Heart left ventricle (tissue), 16 donors: Measurements from ENCODE around the gene LRRTM2. TPM values are rescaled to one million over a fixed set of nuclear protein-coding genes. Genes with fewer than 3 reads are reported as not detected.

Experiments used
- ATAC-seq, 4 donors: fragments of 200-7000 bp; cut with Tn5 transposase; one replicate each; pipeline ENCODE4 v1.9.1; 2020 to 2022; ENCODE audit warnings: moderate library complexity in 4 of 4, mild to moderate bottlenecking in 3 of 4, moderate number of reproducible peaks in 1 of 4
- DNase-seq, 5 donors: peaks; one replicate each; pipeline ENCODE4 v3.0.0-alpha.2; 2020
- H3K27ac ChIP-seq, 12 donors: fragments of 200-600 bp; sonication (generic) in 4 of 12; one replicate each; pipeline versions ENCODE4 v1.5.0 to v1.8.0; 2016 to 2022; ENCODE audit warnings: mild to moderate bottlenecking in 2 of 12
- H3K27me3 ChIP-seq, 9 donors: fragments of 200-600 bp; sonication (generic) in 2 of 9; one replicate each; pipeline versions ENCODE4 v1.5.1 to v1.8.0; 2016 to 2022; ENCODE audit warnings: mild to moderate bottlenecking in 3 of 9
- H3K36me3 ChIP-seq, 9 donors: fragments of 200-600 bp; sonication (generic) in 2 of 9; one replicate each; pipeline versions ENCODE4 v1.5.0 to v1.8.0; 2018 to 2022; ENCODE audit warnings: mild to moderate bottlenecking in 2 of 9
- H3K4me1 ChIP-seq, 12 donors: fragments of 200-600 bp; sonication (generic) in 4 of 12; one replicate each; pipeline versions ENCODE4 v1.5.0 to v1.8.0; 2016 to 2022; ENCODE audit warnings: mild to moderate bottlenecking in 3 of 12
- H3K4me3 ChIP-seq, 12 donors: fragments of 200-600 bp; sonication (generic) in 4 of 12; one replicate each; pipeline versions ENCODE4 v1.5.0 to v1.8.0; 2017 to 2022; ENCODE audit warnings: mild to moderate bottlenecking in 9 of 12, moderate library complexity in 4 of 12
- H3K9me3 ChIP-seq, 12 donors: fragments of 200-600 bp; sonication (generic) in 4 of 12; one replicate each; pipeline versions ENCODE4 v1.5.0 to v1.8.0; 2016 to 2022; ENCODE audit warnings: mild to moderate bottlenecking in 1 of 12
- CTCF ChIP-seq, 12 donors: fragments of 200-600 bp; sonication (generic) in 4 of 12; IDR thresholded peaks; one replicate each; pipeline versions ENCODE4 v1.5.0 to v1.8.0; 2018 to 2022; ENCODE audit warnings: antibody characterized with exemption in 12 of 12, mild to moderate bottlenecking in 5 of 12
- POLR2A ChIP-seq, 2 donors: fragments of 450-650 bp; IDR thresholded peaks; one replicate each; pipeline ENCODE4 v1.6.1; 2017; ENCODE audit warnings: antibody characterized with exemption in 2 of 2, mild to moderate bottlenecking in 2 of 2, moderate library complexity in 2 of 2
- WGBS, 4 donors: extraction: QIAGEN DNeasy Blood & Tissue Kit in 2 of 4; methylation state at CpG; one replicate each; pipeline versions ENCODE4 v1.1.5 to v1.1.7; 2013 to 2018; 5-methylcytosine and 5-hydroxymethylcytosine counted together
- intact Hi-C, 10 donors: fragments of 100-400 bp; cut with DNase I; formaldehyde crosslinking; loops; one replicate each; pipeline versions ENCODE4 v1.11.1 to v1.14.2; 2022
- polyA plus RNA-seq, 2 donors: library from polyadenylated mRNA; stranded (reverse); fragments of 200-250 nt; gene quantifications; one replicate each; pipeline ENCODE4 v1.2.3, GENCODE V29; 2013
- total RNA-seq, 9 donors: library from RNA; depleted of rRNA in 2 of 9; stranded (reverse); fragments of >200 nt in 2 of 9; fragmentation: NEBNext Ultra II Directional in 3 of 9; extraction: Animal tissue kit (Norgen Biotek cat#: 25700) in 3 of 9; gene quantifications; one replicate each; pipeline versions ENCODE4 v1.1.0 to v1.2.4, GENCODE V29; 2016 to 2023
- donor health status: ischemic (EF 13 %, LVEDD 7.1; RV severe dilation, severe dysfunction).
- donor health status: healthy with polysubstance abuse.
- donor health status: DM: no; HTN: yes; CAD: no.
- donor health status: DM: no; HTN: no; CAD: no.
- donor health status: ischemic (EF 25% LVEDD 6.9; RV normal size, moderate dysfunction).
- donor health status: ischemic (EF 25% LVEDD 5.7; RV mildly dilated, moderate dysfunction).
- donor health status: healthy.
- donor health status: DM: yes; HTN: yes; CAD: no.
- donor health status: ischemic (EF 35%, LVEDD 5.7; RV mildly dilated, moderate dysfunction).
- donor health status: nonischemic (EF 11% LVEDD 7.7; RV severe dilation, severe dysfunction).
- donor health status: DM: yes; HTN: yes; CAD: no.
- donor health status: PGD.
- donor health status: ischemic (EF 29% LVEDD 5.4; RV normal size, mild dysfunction).
- donor health status: nonischemic (EF 23%, LVEDD 6.1; RV moderate dilation, normal function).

Gene LRRTM2
- total and polyA plus RNA-seq, 11 donors, result 0.06 to 0.23 (median 0.16) TPM; not detected in 7

DNA sequence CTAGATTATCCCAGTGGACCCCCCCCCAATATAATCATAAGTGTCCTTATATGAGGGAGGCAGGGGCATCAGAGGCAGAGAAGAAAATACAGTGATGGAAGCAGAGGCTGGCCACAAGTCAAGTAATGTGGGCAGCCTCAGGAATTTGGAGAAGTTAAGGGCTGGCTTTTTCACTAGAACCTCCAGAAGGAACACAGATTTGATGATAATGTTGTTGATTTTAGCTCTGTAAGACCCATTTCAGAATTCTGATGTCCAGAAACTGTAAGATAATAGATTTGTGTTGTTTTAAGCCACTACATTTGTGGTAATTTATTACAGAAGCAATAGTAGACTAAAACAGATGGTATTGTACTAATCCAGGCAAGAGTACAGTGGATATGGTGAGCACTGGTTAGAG, 36.3 kb upstream of the LRRTM2 start:
- Histone ChIP-seq H3K27ac (no peak overlapping the region), H3K4me1 (peaks cover 0 to 49% (median 14%) of the 10 kb centered on the region in 12 donors), H3K36me3 (peaks cover 0 to 54% (median 31%) of the 10 kb centered on the region in 9 donors), H3K27me3 (no peaks in the 10 kb centered on the region), H3K9me3 (no peaks in the 10 kb centered on the region), H3K4me3 (no peak overlapping the region)
- DNase-seq (no peak), ATAC-seq (no peak)
- intact Hi-C loops, result no loop called here
- TF ChIP-seq CTCF (IDR thresholded peaks at IDR 0.05) (no peak), POLR2A (IDR thresholded peaks at IDR 0.05) (no peak)

DNA sequence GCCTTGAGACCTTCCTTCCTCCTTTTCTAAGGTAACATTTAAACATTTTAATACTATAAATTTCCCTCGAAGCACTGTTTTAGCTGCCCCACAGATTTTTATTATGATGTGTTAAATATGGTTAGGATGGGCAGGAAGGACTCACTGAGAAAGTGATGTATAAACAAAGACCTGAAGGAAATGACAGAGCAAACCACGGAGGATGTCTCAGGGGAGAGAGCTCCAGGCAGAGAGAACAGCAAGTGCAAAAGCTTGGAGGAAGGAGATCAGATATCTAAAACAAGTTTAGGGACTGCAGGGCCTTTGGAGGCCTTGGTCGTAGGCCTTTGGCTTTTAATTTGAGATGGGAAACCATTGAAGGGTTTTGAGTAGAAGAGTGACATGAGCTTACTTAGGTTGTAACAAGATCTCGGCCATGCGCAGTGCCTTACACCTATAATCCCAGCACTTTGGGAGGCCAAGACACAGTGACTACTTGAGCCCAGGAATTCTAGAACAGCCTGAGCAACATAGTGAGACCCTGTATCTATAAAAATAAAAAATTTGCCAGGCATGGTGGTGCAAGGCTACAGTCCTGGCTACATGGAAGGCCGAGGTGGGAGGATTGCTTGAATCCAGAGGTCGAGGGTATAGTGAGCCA, 35.5 kb upstream of the LRRTM2 start:
- H3K4me3 ChIP-seq, result no peak overlapping the region
- no peaks in the 10 kb centered on the region for H3K27me3 ChIP-seq
- H3K36me3 ChIP-seq, result peaks cover 0 to 61% (median 38%) of the 10 kb centered on the region in 9 donors
- TF ChIP-seq CTCF (IDR thresholded peaks at IDR 0.05) (no peak), POLR2A (IDR thresholded peaks at IDR 0.05) (no peak)
- intact Hi-C loops, result no loop called here
- no peak for DNase-seq
- WGBS, 4 donors, result 87 to 91% (median 89%) methylated on average over 7 of the region's 7 CpGs
- H3K9me3 ChIP-seq, result no peaks in the 10 kb centered on the region
- peaks cover 0 to 49% (median 14%) of the 10 kb centered on the region in 12 donors for H3K4me1 ChIP-seq
- ATAC-seq, result no peak
- H3K27ac ChIP-seq, result no peak overlapping the region

DNA sequence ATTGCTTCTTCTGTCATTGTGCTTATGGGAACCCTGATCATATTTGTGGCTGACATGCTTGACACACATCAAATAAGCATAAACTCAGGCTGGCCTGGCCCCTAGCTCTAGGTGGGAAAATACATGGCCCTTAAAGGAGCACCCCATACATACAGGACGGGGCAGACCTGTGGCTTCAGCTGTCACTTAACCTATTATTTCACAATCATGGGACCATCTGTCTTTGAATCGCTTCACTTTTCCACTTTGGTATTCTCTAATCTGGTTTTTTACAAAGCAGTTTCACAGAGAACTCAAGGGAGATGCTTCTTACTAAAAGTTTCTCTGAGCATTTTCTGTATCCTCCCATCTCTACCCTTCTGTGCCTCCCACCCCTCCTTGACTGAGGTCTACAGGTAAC, 34.6 kb upstream of the LRRTM2 start:
- TF ChIP-seq POLR2A (IDR thresholded peaks at IDR 0.05), result no peak
- TF ChIP-seq CTCF (IDR thresholded peaks at IDR 0.05), result no peak
- Histone ChIP-seq H3K27ac (no peak overlapping the region), H3K9me3 (no peaks in the 10 kb centered on the region), H3K4me3 (no peak overlapping the region), H3K27me3 (no peaks in the 10 kb centered on the region), H3K36me3 (peaks cover 0 to 65% (median 42%) of the 10 kb centered on the region in 9 donors), H3K4me1 (peaks cover 0 to 49% (median 13%) of the 10 kb centered on the region in 12 donors)
- 96 to 98% (median 97%) methylated on average over 2 of the region's 2 CpGs for WGBS, 4 donors
- no peak for ATAC-seq
- no peak for DNase-seq
- intact Hi-C loops, result no loop called here

DNA sequence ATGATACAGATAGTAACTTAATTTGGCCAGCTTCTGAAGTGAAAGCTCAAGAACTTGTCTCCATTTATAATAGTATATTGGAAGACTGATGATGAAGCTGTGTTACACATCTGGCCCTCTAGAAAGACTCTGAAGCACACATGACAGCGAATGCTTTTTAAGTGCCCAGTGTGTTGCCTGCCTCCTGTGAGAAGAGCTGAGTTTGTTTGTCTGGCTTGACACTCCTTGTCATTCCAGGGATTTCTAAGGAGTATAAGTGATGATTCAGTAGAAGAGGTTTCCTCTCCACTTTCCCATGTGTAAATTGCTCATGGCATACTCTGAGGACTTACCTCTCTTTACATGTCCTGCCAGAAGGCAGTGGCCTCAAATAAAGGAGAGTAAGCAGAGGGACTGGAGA, 30.4 kb upstream of the LRRTM2 start:
- TF ChIP-seq CTCF (IDR thresholded peaks at IDR 0.05) (no peak), POLR2A (IDR thresholded peaks at IDR 0.05) (no peak)
- Histone ChIP-seq H3K9me3 (no peaks in the 10 kb centered on the region), H3K36me3 (peaks cover 0 to 76% (median 64%) of the 10 kb centered on the region in 9 donors), H3K27me3 (no peaks in the 10 kb centered on the region), H3K4me3 (no peak overlapping the region), H3K4me1 (peaks cover 0 to 47% (median 16%) of the 10 kb centered on the region in 12 donors), H3K27ac (no peak overlapping the region)
- intact Hi-C loops, result no loop called here
- ATAC-seq, result no peak
- 97 to 100% (median 99%) methylated on average over 1 of the region's 1 CpG for WGBS, 4 donors
- DNase-seq, result no peak
